NOMO-1 treated with dmso at 0.1 percent for 144 hours (cell line): ENCODE results near the gene STK35.

ENCODE experiments used
- DNase-seq: peaks from one replicate; lab custom pipeline; 2025; ENCODE audit not compliant: unreplicated experiment; lab: John Stamatoyannopoulos, UW

STK35 gene

GRCh38 chr20:2132461-2132901 is 30.9 kb downstream of the STK35 start:
- DNase-seq, result no peak

GRCh38 chr20:2133318-2134183 is 31.9 kb downstream of the STK35 start:
- DNase-seq, result no peak

GRCh38 chr20:2135013-2135412 is 33.4 kb downstream of the STK35 start:
- no peak for DNase-seq

GRCh38 chr20:2136275-2136674 is 34.6 kb downstream of the STK35 start:
- no peak for DNase-seq

- DNase-seq, result no peak
Observed at GRCh38 chr20:2137552-2138201, 36.0 kb downstream of the STK35 start.

GRCh38 chr20:2138396-2138795 is 36.8 kb downstream of the STK35 start:
- DNase-seq, result no peak

DNA sequence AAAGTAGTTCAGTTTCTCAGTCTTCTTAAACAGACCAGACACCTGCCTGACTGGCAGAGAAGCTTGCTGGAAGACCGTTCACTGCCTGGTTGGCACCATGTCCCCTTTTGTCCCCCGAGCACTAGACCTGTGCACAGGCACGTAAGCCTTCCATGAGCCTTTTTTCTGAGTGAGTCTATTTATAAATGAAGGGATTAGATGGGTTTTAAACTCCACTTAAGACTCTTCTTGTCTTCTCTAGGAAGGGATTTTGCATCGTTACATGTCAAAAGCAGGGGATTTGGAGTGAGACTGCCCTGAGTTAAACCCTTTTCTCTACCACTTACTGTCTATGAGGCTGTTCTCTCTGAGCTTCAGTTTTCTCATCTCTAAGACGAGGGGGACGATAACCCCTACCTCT is 37.6 kb downstream of the STK35 start:
- no peak for DNase-seq

DNA sequence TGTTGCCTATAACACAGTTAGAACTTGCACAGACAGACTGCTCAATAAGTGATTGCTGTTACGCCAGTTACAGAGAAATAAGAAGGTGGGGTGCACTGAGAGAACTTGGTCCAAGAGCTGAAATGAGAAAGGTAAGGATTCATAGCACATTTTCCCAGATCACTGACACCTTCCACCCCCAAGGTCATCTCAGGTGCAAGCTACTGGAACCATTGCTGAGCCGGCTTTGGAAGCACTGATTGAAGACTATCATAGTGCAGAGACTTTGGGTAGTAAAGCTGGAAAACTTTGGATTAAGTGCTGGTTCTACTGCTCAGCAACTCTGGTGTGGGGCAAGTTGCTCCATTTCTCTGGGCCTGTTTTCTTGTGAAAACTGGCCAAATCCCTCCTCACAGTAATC is 38.1 kb downstream of the STK35 start:
- no peak for DNase-seq

- no peak for DNase-seq
Observed at GRCh38 chr20:2140561-2140960, 38.9 kb downstream of the STK35 start.

DNA sequence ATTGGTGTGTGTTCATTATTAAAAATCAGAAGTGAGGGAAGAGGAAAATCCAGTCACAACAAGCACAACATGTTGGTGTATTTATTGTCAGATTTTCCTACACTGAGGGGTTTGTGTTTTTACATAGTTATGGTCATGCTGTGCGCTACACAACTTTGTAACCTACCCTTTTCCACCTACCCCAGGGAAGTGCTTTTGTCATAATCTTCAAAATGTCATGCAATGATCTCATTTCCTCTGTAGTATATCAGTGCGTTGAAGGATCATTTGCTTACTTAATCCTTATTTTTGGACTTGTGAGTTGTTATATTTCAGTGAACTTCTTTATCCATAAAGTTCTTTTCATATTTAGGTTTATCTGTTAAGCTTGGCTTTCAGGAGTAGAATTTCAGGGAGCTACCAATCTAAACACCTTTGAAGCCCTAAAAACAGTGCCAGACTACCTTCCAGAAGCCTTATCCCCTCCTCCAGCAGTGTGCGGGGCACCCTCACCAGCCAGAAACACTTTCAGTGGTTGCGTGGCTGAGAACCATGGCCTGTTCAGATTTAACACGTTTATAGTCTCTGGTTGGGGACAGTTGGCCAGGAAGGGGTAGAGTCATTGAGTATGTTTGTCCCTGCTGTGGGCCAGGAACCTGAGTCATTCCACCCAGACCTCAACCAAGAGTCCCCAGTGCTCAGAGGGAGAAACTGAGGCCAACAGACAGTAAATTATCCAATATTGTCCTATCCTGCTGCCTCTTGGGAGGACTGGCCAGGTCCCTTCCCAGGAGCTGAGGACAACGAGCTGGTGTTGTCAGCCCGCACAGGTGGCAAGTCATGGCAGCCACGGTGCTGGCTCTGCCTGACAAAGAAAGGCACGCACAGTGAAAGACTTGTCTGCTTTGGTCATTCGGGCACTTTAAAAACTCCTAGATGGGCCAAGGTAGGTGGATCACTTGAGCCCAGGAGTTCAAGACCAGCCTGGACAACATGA is 40.3 kb downstream of the STK35 start:
- DNase-seq, result no peak

GRCh38 chr20:2142649-2143048 is 41.0 kb downstream of the STK35 start:
- DNase-seq, result no peak

GRCh38 chr20:2143594-2143993 is 42.0 kb downstream of the STK35 start:
- no peak for DNase-seq

DNA sequence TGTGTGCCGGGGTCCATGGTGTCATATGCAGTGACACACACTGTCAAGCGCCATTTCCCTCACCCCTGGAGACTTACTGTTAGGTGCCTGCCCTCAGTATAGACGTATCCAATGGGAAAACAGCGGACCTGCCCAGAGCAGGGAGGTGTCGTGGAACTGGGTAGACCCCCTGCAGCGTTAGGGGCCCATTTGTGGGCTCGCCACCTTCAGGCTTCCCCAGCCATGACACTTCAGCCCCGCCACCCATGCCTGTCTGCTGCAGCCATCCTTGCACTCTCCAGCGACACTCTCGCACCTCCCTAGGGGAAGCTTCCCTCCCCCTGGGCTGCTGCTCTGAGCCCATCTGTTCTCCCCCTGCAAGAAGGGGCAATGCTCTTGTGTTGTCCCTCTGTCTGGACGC is 43.2 kb downstream of the STK35 start:
- DNase-seq, result no peak

GRCh38 chr20:2145376-2145775 is 43.7 kb downstream of the STK35 start:
- no peak for DNase-seq

DNA sequence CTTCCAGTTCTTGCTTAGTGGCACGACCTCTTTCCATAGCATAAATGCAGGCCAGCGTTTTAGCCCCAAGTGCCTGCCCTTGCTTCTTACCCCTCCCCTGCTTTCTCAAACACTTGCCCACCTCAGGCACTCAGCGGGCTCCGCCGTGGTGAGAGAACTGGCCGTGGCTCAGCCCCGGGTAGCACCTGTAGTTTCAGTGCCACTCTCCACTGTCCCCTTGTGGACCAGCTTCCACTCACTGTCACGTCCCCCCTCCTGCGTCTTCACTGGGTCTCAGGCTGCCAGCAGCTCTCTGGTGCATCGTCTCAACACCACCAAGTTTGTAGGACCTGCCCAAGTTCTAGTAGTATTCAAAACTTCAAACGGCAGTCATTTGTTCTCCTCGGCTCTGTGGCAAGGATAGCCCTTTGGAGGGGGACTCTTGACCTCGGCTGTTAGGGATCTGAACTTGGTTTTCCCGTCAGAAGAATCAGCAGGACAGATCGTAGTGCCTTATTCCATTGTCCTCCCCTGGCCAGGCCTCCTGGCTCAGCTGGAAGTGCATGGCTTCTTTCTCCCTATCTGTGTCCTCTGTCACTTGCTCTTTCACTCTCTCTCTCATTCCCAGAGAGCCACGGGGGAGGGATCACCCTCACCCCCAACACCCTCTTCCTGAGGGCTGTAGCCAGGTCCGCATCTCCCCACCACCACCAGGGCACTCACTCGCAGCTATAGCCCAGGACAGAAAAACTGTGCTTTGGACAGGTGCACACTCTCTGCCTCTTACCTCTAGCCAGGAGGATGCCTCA is 44.6 kb downstream of the STK35 start:
- DNase-seq, result no peak

- no peak for DNase-seq
Observed at GRCh38 chr20:2149507-2149906, 47.9 kb downstream of the STK35 start.

- DNase-seq, result no peak
Observed at GRCh38 chr20:2150660-2151059, 49.0 kb downstream of the STK35 start.

GRCh38 chr20:2151858-2152281 is 50.2 kb downstream of the STK35 start:
- DNase-seq, result no peak

DNA sequence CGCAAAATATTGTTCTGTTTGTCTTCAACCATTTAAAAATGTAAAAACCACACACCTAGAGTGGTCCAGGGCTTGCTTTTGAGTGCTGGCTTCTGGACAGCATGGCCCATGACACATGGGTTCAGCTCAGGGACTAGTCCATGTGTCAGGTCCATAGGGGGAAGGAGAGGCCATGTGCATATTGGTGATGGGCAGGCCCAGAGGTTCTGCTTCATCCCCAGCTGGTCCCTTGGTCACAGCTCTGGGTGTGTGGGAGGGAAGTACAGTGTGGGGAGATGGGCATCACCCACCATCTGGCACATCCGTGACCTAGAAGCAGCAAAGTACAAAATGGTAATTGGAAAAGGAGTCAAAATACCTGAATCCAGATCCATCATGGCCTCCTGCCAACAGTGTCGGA is 50.7 kb downstream of the STK35 start:
- no peak for DNase-seq

DNA sequence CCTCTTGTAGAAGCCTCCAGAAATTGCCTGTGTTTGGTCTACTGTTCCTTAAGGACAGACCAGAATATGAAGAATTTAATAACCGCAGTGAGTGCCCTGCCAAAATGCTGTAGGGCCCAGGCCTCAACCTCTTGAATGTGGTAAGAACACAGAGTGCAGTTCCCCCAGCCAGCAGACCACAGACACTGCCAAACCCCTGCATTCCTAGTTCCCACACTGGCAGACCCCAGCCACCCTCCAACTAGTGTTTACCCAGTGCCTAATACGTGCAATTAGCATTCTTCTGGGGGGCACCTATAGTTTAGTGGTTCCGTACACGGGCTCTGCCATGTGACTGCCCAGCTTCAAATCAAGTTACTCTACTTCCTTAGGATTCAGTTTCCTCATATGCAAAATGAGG is 51.7 kb downstream of the STK35 start:
- DNase-seq, result no peak

- no peak for DNase-seq
Observed at GRCh38 chr20:2156224-2156623, 54.6 kb downstream of the STK35 start.
